GM12892 (cell line): ENCODE results near the gene OR9A2.

Experiments
- POLR2A ChIP-seq: IDR thresholded peaks from 2 replicates; pipeline ENCODE4 v1.6.1; 2011; ENCODE audit warnings: low read depth, low read length, control low read depth
- POLR2AphosphoS5 ChIP-seq: IDR thresholded peaks from 2 replicates; pipeline ENCODE4 v1.6.1; 2011; ENCODE audit warnings: low read depth, low read length, control low read depth
- TAF1 ChIP-seq: IDR thresholded peaks from 2 replicates; pipeline ENCODE4 v1.6.1; 2011; ENCODE audit warnings: low read depth, mild to moderate bottlenecking, control low read depth, low read length, borderline replicate concordance

DNA sequence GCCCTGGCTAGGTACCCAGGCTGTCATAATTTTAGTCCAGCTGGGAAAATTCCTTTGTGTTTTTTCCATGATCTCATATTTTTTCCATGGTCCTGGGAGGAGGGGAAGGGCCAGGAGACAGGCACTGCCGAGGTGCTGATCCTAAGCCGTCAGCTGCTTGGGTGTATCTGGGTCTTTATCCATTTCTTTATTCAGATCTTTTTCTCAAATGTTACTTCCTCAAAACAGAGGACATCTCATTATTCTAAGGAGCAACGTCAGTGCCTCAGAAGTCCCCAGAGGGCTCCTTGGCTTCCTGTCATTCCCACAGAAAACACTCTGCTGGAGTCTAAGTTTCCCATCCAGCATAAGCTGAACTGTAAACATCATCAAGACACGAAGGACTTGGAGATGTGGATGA lies 22.4 kb upstream of the OR9A2 start:
- no peak for TF ChIP-seq POLR2AphosphoS5
- TF ChIP-seq POLR2A: no peak
- no peak for TF ChIP-seq TAF1
